Measurements from ENCODE around the gene SH3BGR. TPM values are rescaled to one million over a fixed set of nuclear protein-coding genes. Genes with fewer than 3 reads are reported as not detected.

SH3BGR gene
- total and polyA plus RNA-seq, 2 of the 4 experiments (the other 2 are of a cell fraction): 1.6 to 2.0 TPM

- H3K79me1 ChIP-seq (ENCODE audit: low read depth in 1 of 2, low read length in 2 of 2): no peaks in the 10 kb centered on the region
- TF ChIP-seq RAD21 (IDR thresholded peaks at IDR 0.05; ENCODE audit: low read length) (no peak), NFE2L2 (IDR thresholded peaks at IDR 0.05; ENCODE audit: low read depth, low read length) (no peak), BHLHE40 (IDR thresholded peaks at IDR 0.05; ENCODE audit: low read depth, low read length) (no peak), CHD1 (IDR thresholded peaks at IDR 0.05; ENCODE audit: low read depth, low read length) (no peak), USF2 (IDR thresholded peaks at IDR 0.05; ENCODE audit: low read depth, low read length) (no peak), FOS (IDR thresholded peaks at IDR 0.05; ENCODE audit: low read depth, low read length) (no peak)
- H3K14ac ChIP-seq (replicated peaks; ENCODE audit: low read depth, low read length): no peak overlapping the region
- DNase-seq (peak; percentile 58), ATAC-seq (ENCODE audit: low read depth) (peak; percentile 61)
- H3K9me1 ChIP-seq (ENCODE audit: insufficient read depth, low read length): no peaks in the 10 kb centered on the region
- H2BK120ac ChIP-seq (ENCODE audit: low read depth, low read length): no peak overlapping the region
- in situ Hi-C loops (cut with MboI; ENCODE audit: low sequenced_read_pairs): no loop called here
- H4K91ac ChIP-seq (ENCODE audit: insufficient read depth, low read depth, low read length): no peak overlapping the region
- peak overlapping the region; percentile 48 for H3K4ac ChIP-seq (ENCODE audit: low read depth, low read length)
- no peak overlapping the region for H2BK20ac ChIP-seq (ENCODE audit: low read depth, low read length)
- no peak overlapping the region for H2AK9ac ChIP-seq (replicated peaks; ENCODE audit: low read depth, low read length, poor library complexity)
- peak overlapping the region; percentile 96 for H3K4me3 ChIP-seq (ENCODE audit: insufficient read depth, low read depth, low read length)
- no peak overlapping the region for H2BK15ac ChIP-seq (ENCODE audit: low read depth, low read length)
- peak overlapping the region; percentile 26; the same call in 1 of the 2 replicates for H3K56ac ChIP-seq (ENCODE audit: extremely low read depth, insufficient read depth, low read length)
- CTCF ChIA-PET: no interaction called here
- H3K4me1 ChIP-seq (ENCODE audit: control insufficient read depth, insufficient read depth, low read length): peaks cover 4% of the 10 kb centered on the region
- POLR2A ChIA-PET (ENCODE audit: unreplicated experiment): no interaction called here
- H3K4me2 ChIP-seq (ENCODE audit: low read depth, low read length): peak overlapping the region; percentile 92
- H3K27ac ChIP-seq (ENCODE audit: insufficient read depth, low read length): no peak overlapping the region
- dilution Hi-C loops (cut with HindIII; ENCODE audit: low sequenced_read_pairs, unreplicated experiment): no loop called here
- peak overlapping the region; percentile 53 for H3K23ac ChIP-seq (ENCODE audit: low read depth, low read length)
- peak overlapping the region in 1 of 2 experiments; percentile 53; a peak in 2 of 4 replicates for H4K8ac ChIP-seq (ENCODE audit: low read depth in 2 of 2, low read length in 2 of 2)
- no peaks in the 10 kb centered on the region for H4K20me1 ChIP-seq (ENCODE audit: insufficient read depth, low read length)
- H4K5ac ChIP-seq (ENCODE audit: low read depth, low read length): no peak overlapping the region
- BruUV-seq (replicated peaks): no TSS peak
- intact Hi-C loops (cut with micrococcal nuclease): loop anchor here (5.0 kb wide), 1 partner anchor 262 kb away; the partner anchor contains the start of gene PSMG1
- H2BK5ac ChIP-seq (ENCODE audit: low read depth, low read length, poor library complexity, severe bottlenecking): no peak overlapping the region
- no peaks in the 10 kb centered on the region for H3K9me3 ChIP-seq (ENCODE audit: control insufficient read depth, insufficient read depth, low read length)
- H3K36me3 ChIP-seq (ENCODE audit: control insufficient read depth, insufficient read depth, low read length): no peaks in the 10 kb centered on the region
- H3K27me3 ChIP-seq (ENCODE audit: control insufficient read depth, insufficient read depth, low read length): no peaks in the 10 kb centered on the region
- no peak overlapping the region for H2AK5ac ChIP-seq (ENCODE audit: low read depth, low read length)
- 0% methylated on average over 7 of the region's 15 CpGs; no CpG with 5 or more reads in 1 of the 2 experiments for WGBS, 2 experiments (ENCODE audit: extremely low coverage in 2 of 2, insufficient read length in 1 of 2)
- peak overlapping the region; percentile 80 for H3K9ac ChIP-seq (ENCODE audit: low read depth, low read length)
- H3K18ac ChIP-seq (ENCODE audit: low read depth, low read length): no peak overlapping the region
- peak overlapping the region; percentile 100 for H2AFZ ChIP-seq (replicated peaks; ENCODE audit: low read length, poor library complexity)
Measured at GRCh38 chr21:39444421-39445180, 7.2 kb upstream of the SH3BGR start.

Measured in IMR-90 (cell line).